Sciatic nerve (tissue), 2 donors: ENCODE data around the gene HSPD1. TPM values are rescaled to one million over a fixed set of nuclear protein-coding genes. Genes with fewer than 3 reads are reported as not detected.
"Not testable (repeated sequence)": the region's sequence is repeated elsewhere in the genome, so short reads cannot be mapped to it uniquely, and the experiment has no call there.

Source experiments
- ATAC-seq: fragments of 200-7000 bp; cut with Tn5 transposase; one replicate; pipeline ENCODE4 v1.9.1; 2020; ENCODE audit warnings: mild to moderate bottlenecking, moderate library complexity
- DNase-seq: peaks from one replicate; pipeline ENCODE4 v3.0.0-alpha.2; 2020; ENCODE audit warnings: low spot score
- intact Hi-C: fragments of 100-400 bp; cut with DNase I; formaldehyde crosslinking; loops from one replicate; pipeline ENCODE4 v1.14.2; 2022
- total RNA-seq: library from RNA; stranded (reverse); fragmentation: NEBNext Ultra II Directional; extraction: Animal tissue kit (Norgen Biotek cat#: 25700); gene quantifications from one replicate; pipeline ENCODE4 v1.2.1, GENCODE V29; 2021
- donor health status: DM: no; HTN: no; CAD: no.
- donor health status: DM: no; HTN: no; CAD: no.

HSPD1 gene
- total RNA-seq, 1 donor from 2014 or later = 136 TPM

GRCh38 chr2:197498937-197499593 is 575 bp downstream of the HSPD1 start:
- intact Hi-C loops = loop anchor here (10.0 kb wide), 1 partner anchor 206 kb away; the partner anchor contains the start of gene MARS2
- ATAC-seq (peak; percentile 2), DNase-seq (peak; percentile 75)

DNA sequence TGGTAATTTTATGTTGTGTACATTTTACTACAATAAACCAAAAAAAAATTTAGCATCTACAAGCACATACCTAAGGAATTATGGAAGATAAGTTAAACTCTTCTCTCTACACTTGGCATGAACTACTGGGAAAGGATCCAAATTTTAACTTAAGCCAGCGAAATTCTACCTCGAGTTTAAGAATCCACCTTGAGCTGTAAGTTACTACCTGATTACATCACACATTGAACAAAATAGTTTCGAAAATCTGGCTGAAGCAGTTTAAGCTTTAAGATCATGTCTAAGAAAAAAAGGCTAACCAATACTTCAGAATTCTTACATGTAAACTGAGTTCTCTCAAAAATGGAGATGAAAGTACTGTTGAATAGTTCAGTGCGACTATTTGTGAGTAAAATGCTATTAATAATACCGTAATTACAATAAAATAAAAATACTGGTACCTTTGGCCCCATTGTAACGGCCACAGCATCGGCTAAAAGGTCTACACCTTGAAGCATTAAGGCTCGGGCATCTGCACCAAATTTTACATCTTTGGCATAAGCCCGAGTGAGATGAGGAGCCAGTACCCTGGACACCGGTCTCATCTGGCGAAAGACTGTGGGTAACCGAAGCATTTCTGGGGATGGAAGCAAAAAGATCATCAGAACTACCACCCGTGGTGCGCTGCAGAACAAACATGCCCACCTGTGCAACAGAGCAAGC is 1.3 kb downstream of the HSPD1 start:
- DNase-seq (no peak), ATAC-seq (no peak)
- intact Hi-C loops = loop anchor here (10.0 kb wide), 1 partner anchor 206 kb away; the partner anchor contains the start of gene MARS2

DNA sequence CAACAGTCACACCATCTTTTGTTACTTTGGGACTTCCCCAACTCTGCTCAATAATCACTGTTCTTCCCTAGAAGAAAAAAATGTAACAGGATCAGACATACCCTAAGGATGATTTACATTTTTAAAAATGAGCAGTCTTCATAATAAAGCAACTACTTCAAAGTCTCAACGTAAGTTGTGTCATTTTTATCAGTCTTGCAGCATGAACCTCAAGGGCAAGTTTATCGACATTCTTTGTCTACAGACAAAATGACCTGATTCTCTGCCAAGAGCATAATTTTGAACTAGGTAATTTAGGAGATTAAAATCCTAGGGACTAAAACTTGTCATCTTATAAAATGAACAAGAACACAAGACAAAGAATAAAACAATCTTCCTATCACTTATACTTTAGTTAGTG is 2.3 kb downstream of the HSPD1 start:
- DNase-seq (no peak), ATAC-seq (no peak)
- intact Hi-C loops = loop anchor here (10.0 kb wide), 1 partner anchor 207 kb away; the partner anchor contains the start of gene MARS2

- ATAC-seq (no peak), DNase-seq (no peak)
- intact Hi-C loops = loop anchor here (10.0 kb wide), 1 partner anchor 208 kb away; the partner anchor contains the start of gene MARS2
These were observed 2.9 kb downstream of the HSPD1 start for GRCh38 chr2:197496695-197497094.

- intact Hi-C loops = loop anchor here (10.0 kb wide), 1 partner anchor 209 kb away; the partner anchor contains the start of gene MARS2
- ATAC-seq (no peak), DNase-seq (no peak)
These were observed 4.1 kb downstream of the HSPD1 start for GRCh38 chr2:197495433-197496134.

- intact Hi-C loops = no loop called here
- ATAC-seq (no peak), DNase-seq (no peak)
These were observed 12.3 kb downstream of the HSPD1 start for GRCh38 chr2:197487385-197487784.

- DNase-seq (no peak), ATAC-seq (no peak)
- intact Hi-C loops = no loop called here
These were observed 13.5 kb downstream of the HSPD1 start for GRCh38 chr2:197486175-197486574.

- ATAC-seq, intact Hi-C loops, DNase-seq: not testable (repeated sequence)
These were observed 15.4 kb downstream of the HSPD1 start for GRCh38 chr2:197484248-197484647.

DNA sequence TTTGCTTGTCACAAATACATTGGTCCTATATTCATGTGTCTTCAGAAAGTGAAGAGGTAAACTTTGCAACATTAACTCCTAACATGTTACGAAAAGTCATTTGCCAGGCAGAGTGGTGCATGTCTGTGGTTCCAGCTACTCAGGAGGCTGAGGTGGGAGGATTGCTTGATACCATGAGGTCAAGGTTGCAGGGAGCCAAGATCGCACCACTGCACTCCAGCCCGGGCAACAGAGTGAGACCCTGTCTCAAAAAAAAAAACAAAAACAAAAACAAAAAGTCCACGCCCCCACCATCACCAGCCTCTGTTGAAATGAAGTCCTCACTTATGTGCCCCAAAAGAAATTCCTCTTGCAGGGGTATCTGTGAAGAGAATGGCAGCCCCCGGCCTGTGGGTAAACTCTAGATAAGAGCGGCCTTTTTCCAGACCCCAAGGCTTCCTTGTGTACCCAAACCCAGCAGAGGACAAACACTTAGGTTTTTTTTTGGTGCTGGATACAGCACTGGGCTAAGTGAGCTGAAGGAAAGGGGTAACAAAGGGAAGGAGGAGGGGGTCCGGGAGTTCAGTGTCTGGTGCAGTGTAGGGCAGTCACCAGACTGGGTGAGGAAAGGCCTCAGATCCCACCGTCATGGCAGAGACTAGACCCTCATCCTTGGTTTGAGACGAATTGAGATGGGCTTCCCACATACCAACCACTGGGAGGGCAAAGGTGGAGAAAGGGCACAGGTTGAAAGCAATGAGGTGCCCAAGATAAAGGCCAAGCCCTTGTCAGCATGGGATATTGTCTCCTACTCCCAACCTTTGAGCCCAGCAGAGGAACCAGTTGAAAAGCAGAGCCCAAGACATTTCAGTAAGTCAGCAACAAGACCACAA is 19.2 kb downstream of the HSPD1 start:
- ATAC-seq = no peak

GRCh38 chr2:197477797-197478196 is 21.8 kb downstream of the HSPD1 start:
- DNase-seq = no peak
- intact Hi-C loops = no loop called here
- ATAC-seq = no peak

More for the DNA sequence above, 19.2 kb downstream of the HSPD1 start:
- intact Hi-C loops = no loop called here
- no peak for DNase-seq

GRCh38 chr2:197472166-197472565 is 27.5 kb downstream of the HSPD1 start:
- ATAC-seq (no peak), DNase-seq (no peak)
- intact Hi-C loops = no loop called here

- intact Hi-C loops = no loop called here
- no peak for DNase-seq
- no peak for ATAC-seq
These were observed 35.5 kb downstream of the HSPD1 start for GRCh38 chr2:197464175-197464574.

DNA sequence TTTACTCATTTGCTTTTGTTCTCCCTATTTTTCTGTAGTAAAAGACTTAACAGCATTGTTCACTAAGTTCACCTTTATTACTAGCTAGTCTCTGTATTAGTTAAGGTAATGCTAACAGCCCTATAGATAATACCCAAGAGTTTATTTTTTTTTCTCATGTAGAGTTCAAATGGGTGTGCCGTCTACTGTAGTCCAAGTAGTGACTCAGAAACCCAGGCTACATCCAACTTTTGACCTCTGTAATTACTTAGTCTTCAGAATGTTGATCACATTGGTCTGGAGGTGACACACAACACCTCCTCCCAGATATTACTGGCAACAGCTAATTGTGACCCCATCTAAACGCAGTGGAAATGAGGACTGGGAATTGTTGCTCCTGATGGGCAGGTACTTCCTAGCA is 38.6 kb downstream of the HSPD1 start:
- DNase-seq (no peak), ATAC-seq (no peak)
- intact Hi-C loops = no loop called here

DNA sequence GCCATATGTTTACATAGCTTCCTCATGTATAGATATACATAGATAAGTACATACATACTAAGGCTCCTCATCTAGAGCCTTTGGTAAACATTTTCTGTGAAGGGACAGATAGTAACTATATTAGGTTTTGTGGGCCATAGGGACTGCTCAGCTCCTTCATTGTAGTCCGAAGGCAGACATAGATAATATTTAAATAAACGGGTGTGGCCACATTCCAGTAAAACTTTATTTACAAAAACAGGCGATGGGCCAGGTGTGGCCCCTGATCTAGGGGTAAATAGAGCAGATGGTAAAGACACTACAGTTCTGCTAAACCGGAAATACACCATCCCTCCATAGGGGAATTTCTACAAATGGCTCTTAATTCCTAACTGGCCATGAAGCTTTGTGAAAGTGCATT is 39.0 kb downstream of the HSPD1 start:
- intact Hi-C loops = no loop called here
- no peak for DNase-seq
- ATAC-seq = no peak

DNA sequence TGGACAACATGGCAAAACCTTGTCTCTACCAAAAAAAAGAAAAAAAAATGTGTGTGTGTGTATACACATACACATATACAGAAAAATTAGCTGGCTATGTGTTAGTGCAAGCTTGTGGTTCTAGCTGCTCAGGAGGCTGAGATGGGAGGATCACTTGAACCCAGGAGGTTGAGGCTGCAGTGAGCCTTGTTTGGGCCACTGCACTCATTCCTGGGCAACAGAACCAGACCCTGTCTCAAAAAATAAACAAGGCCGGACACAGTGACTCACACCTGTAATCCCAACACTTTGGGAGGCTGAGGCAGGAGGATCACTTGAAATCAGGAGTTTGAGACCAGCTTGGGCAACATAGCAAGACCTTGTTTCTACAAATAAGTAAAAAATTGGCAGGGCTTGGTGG is 44.2 kb downstream of the HSPD1 start:
- no peak for ATAC-seq
- intact Hi-C loops = no loop called here
- DNase-seq = no peak

DNA sequence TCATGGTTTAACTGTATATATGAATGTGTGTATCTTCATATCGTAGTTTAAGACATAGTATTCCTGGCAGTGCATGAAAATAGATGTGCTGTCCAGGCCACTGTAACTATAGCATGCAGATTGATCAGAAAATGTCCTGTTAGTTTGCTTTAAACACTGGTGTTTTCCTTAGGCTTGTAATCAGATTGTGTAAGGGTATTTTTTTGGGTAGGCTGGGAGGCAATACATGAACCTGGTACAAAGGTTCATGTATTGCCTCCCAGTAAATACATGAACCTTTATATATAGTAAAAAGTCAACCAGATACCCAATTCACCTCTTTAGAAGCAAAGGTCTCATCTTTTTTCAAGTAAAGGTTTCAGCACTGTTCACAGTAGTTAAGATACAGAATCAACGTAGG is 44.7 kb downstream of the HSPD1 start:
- ATAC-seq (no peak), DNase-seq (no peak)
- intact Hi-C loops = no loop called here

- no peak for DNase-seq
- intact Hi-C loops = no loop called here
- ATAC-seq = peak; percentile 73
These were observed 45.7 kb downstream of the HSPD1 start for GRCh38 chr2:197453914-197454398.

GRCh38 chr2:197453123-197453913 is 46.3 kb downstream of the HSPD1 start, which contains the start of gene COQ10B:
Gene COQ10B, plus strand, starts transcription at chr2:197453552. Its CDS starts 9 bp downstream, at chr2:197453561.
- DNase-seq (peak; percentile 99), ATAC-seq (peak; percentile 99)
- intact Hi-C loops = no loop called here
